HCT116 (cell line): Measurements from ENCODE around the gene SEMA7A. TPM values are rescaled to one million over a fixed set of nuclear protein-coding genes. Genes with fewer than 3 reads are reported as not detected.
A peak's percentile ranks its signal among the peaks of the same experiment; 100 is the strongest.

Experiments used
- ATAC-seq: fragments of 200-7000 bp; cut with Tn5 transposase; 2 replicates; pipeline ENCODE4 v1.9.1; 2020; ENCODE audit warnings: mild to moderate bottlenecking, moderate library complexity
- BruUV-seq: library from RNA; stranded (reverse); fragments of 400-500 nt; replicated peaks from 2 replicates; lab custom pipeline; 2021; lab: Mats Ljungman, UMichigan
- CTCF ChIA-PET: fragments of 300-600 bp; sonication (Branson Sonifier 250); formaldehyde crosslinking; loops from one replicate; lab custom pipeline; 2021; ENCODE audit warnings: antibody characterized with exemption; lab: Charles Lee
- POLR2A ChIA-PET: fragments of 300-600, 350-600 bp; sonication (Branson Sonifier 250); formaldehyde crosslinking; loops from one replicate; lab custom pipeline; 2021; ENCODE audit warnings: antibody characterized with exemption; lab: Charles Lee
- RAD21 ChIA-PET, 2 experiments: fragments of 300-600 bp; sonication (Branson Sonifier 250); formaldehyde crosslinking; loops; one replicate each; lab custom pipeline; 2023; ENCODE audit warnings: low total read pairs in 2 of 2; ENCODE audit not compliant: uncharacterized antibody in 2 of 2, unreplicated experiment in 2 of 2, low non-redundant PET in 1 of 2; lab: Charles Lee
- DNase-seq: peaks from one replicate; pipeline ENCODE4 v3.0.0-alpha.2; 2010; ENCODE audit warnings: low read depth, low spot score
- H2AFZ ChIP-seq: fragments of 200-600 bp; shearing (Covaris generic), sonication (generic); 2 replicates; pipeline ENCODE4 v1.6.1; 2017; ENCODE audit warnings: low read depth, mixed run types, mixed read lengths, antibody characterized with exemption, low read length; ENCODE audit not compliant: poor library complexity, severe bottlenecking
- H3K27ac ChIP-seq: 2 replicates; pipeline ENCODE4 v1.5.1; 2012; ENCODE audit warnings: low read depth, low read length
- H3K27me3 ChIP-seq: fragments of 200-600 bp; sonication (generic); 2 replicates; pipeline ENCODE4 v1.6.1; 2016; ENCODE audit warnings: mixed run types, low read length, mixed read lengths; ENCODE audit not compliant: insufficient read depth
- H3K36me3 ChIP-seq, 2 experiments: fragments of 200-500 bp in 1 of 2; fragments of 200-600 bp in 1 of 2; sonication (Bioruptor generic) in 1 of 2; sonication (generic) in 1 of 2; 2 replicates each; pipeline versions ENCODE4 v1.5.1 to v1.6.1; 2014 to 2016; ENCODE audit warnings: low read length in 2 of 2, inconsistent platforms in 1 of 2, mixed read lengths in 1 of 2, mixed run types in 1 of 2; ENCODE audit not compliant: insufficient read depth in 2 of 2, control insufficient read depth in 1 of 2
- H3K4me1 ChIP-seq, 2 experiments: fragments of 200-600 bp in 1 of 2; sonication (generic) in 1 of 2; 2 replicates each; pipeline versions ENCODE4 v1.5.1 to v1.6.1; 2012 to 2017; ENCODE audit warnings: low read length in 2 of 2, inconsistent platforms in 1 of 2, mild to moderate bottlenecking in 1 of 2, mixed read lengths in 1 of 2, mixed run types in 1 of 2, moderate library complexity in 1 of 2; ENCODE audit not compliant: insufficient read depth in 2 of 2, control insufficient read depth in 1 of 2
- H3K4me2 ChIP-seq: fragments of 200-600 bp; sonication (generic); 2 replicates; pipeline ENCODE4 v1.6.1; 2017; ENCODE audit warnings: mixed run types, low read length, mixed read lengths
- H3K4me3 ChIP-seq, 2 experiments: fragments of 200-600 bp in 1 of 2; sonication (generic) in 1 of 2; replicated peaks in 1 of 2; 2 replicates each; pipeline ENCODE4 v1.5.1; 2011 to 2016; ENCODE audit warnings: low read length in 2 of 2, control low read depth in 1 of 2, low read depth in 1 of 2, mild to moderate bottlenecking in 1 of 2, mixed read lengths in 1 of 2, mixed run types in 1 of 2
- H3K79me2 ChIP-seq: fragments of 200-600 bp; sonication (generic); 2 replicates; pipeline ENCODE4 v1.6.1; 2017; ENCODE audit warnings: mild to moderate bottlenecking, mixed run types, low read length, moderate library complexity, mixed read lengths; ENCODE audit not compliant: insufficient read depth
- H3K9ac ChIP-seq: fragments of 200-600 bp; sonication (generic); 2 replicates; pipeline ENCODE4 v1.6.1; 2016; ENCODE audit warnings: low read length, mixed read lengths
- H3K9me2 ChIP-seq: fragments of 200-600 bp; sonication (generic), shearing (Covaris generic); 2 replicates; pipeline ENCODE4 v1.6.1; 2017; ENCODE audit warnings: mixed run types, mild to moderate bottlenecking, moderate library complexity; ENCODE audit not compliant: insufficient read depth
- H3K9me3 ChIP-seq, 2 experiments: fragments of 200-500 bp in 1 of 2; fragments of 200-600 bp in 1 of 2; sonication (Bioruptor generic) in 1 of 2; sonication (generic) in 1 of 2; 2 replicates each; pipeline ENCODE4 v1.6.1; 2014 to 2017; ENCODE audit warnings: low read length in 2 of 2, mixed read lengths in 2 of 2, inconsistent platforms in 1 of 2, low read depth in 1 of 2, mild to moderate bottlenecking in 1 of 2, mixed run types in 1 of 2, moderate library complexity in 1 of 2; ENCODE audit not compliant: control insufficient read depth in 1 of 2, insufficient read depth in 1 of 2
- H4K20me1 ChIP-seq: fragments of 200-600 bp; sonication (generic), shearing (Covaris generic); 2 replicates; pipeline ENCODE4 v1.6.1; 2017; ENCODE audit warnings: mixed run types, mild to moderate bottlenecking, moderate library complexity; ENCODE audit not compliant: insufficient read depth
- EGR1 ChIP-seq: IDR thresholded peaks from 2 replicates; pipeline ENCODE4 v1.6.1; 2012; ENCODE audit warnings: low read depth
- EZH2 ChIP-seq: fragments of 200-600 bp; sonication (generic); IDR thresholded peaks from 2 replicates; pipeline ENCODE4 v1.6.1; 2017; ENCODE audit warnings: antibody characterized with exemption, mixed run types
- FOSL1 ChIP-seq: IDR thresholded peaks from 2 replicates; pipeline ENCODE4 v1.6.1; 2012; ENCODE audit warnings: low read depth
- JUND ChIP-seq: IDR thresholded peaks from 2 replicates; pipeline ENCODE4 v1.6.1; 2012
- POLR2A ChIP-seq: IDR thresholded peaks from 2 replicates; pipeline ENCODE4 v1.7.0; 2011; ENCODE audit warnings: borderline replicate concordance; ENCODE audit not compliant: insufficient read depth, insufficient read length; ENCODE audit errors: extremely low read depth
- POLR2AphosphoS5 ChIP-seq: IDR thresholded peaks from 2 replicates; pipeline ENCODE4 v1.6.1; 2011; ENCODE audit warnings: mild to moderate bottlenecking, low read depth, low read length, moderate library complexity
- REST ChIP-seq: IDR thresholded peaks from 2 replicates; pipeline ENCODE4 v1.6.1; 2012; ENCODE audit warnings: low read depth
- SIN3A ChIP-seq: IDR thresholded peaks from 2 replicates; pipeline ENCODE4 v1.6.1; 2012; ENCODE audit warnings: low read depth
- SP1 ChIP-seq: IDR thresholded peaks from 2 replicates; pipeline ENCODE4 v1.6.1; 2012; ENCODE audit warnings: low read depth
- SRF ChIP-seq: IDR thresholded peaks from 2 replicates; pipeline ENCODE4 v1.6.1; 2012; ENCODE audit warnings: low read depth
- TCF7L2 ChIP-seq: IDR thresholded peaks from 2 replicates; pipeline ENCODE4 v1.7.0; 2011; ENCODE audit warnings: borderline replicate concordance, inconsistent platforms; ENCODE audit not compliant: insufficient read depth, insufficient read length; ENCODE audit errors: extremely low read depth
- ZNF274 ChIP-seq: fragments of 200-500 bp; sonication (Bioruptor generic); IDR thresholded peaks from 2 replicates; pipeline ENCODE4 v1.6.1; 2014; ENCODE audit warnings: mild to moderate bottlenecking, low read depth, low read length, inconsistent platforms
- intact Hi-C: fragments of 100-400 bp; cut with micrococcal nuclease; formaldehyde crosslinking; loops from 2 replicates; pipeline ENCODE4 v1.10.0; 2022
- total RNA-seq: library from RNA; stranded (reverse); gene quantifications from one replicate; pipeline ENCODE4 v1.2.1, GENCODE V29; 2021; ENCODE audit not compliant: unreplicated experiment

The SEMA7A gene
- total RNA-seq, 1 experiment from 2014 or later, result 13.8 TPM

- H3K4me2 ChIP-seq, result peak overlapping the region; percentile 98
- CTCF ChIA-PET, result interaction anchor here (1.1 to 1.7 kb wide), 2 partner anchors 27 to 79 kb away, joined by 3 to 7 read pairs; no protein-coding TSS in a partner anchor
- peak overlapping the region; percentile 59 to 97 for H3K4me3 ChIP-seq
- H3K9me3 ChIP-seq, result no peaks in the 10 kb centered on the region
- peak overlapping the region; percentile 80 for H3K9ac ChIP-seq
- H3K9me2 ChIP-seq, result no peaks in the 10 kb centered on the region
- DNase-seq (no peak), ATAC-seq (no peak)
- intact Hi-C loops, result loop anchor here (1.0 to 2.0 kb wide), 2 partner anchors 29 to 152 kb away; no protein-coding TSS in a partner anchor
- H3K4me1 ChIP-seq, result peaks cover 3 to 14% of the 10 kb centered on the region in 2 experiments; a peak in 3 of 4 replicates
- POLR2A ChIA-PET, result interaction anchor here (1.8 kb wide), 1 partner anchor 12 kb away, joined by 7 read pairs; no protein-coding TSS in a partner anchor
- H3K27ac ChIP-seq, result peak overlapping the region; percentile 81; the same call in 1 of the 2 replicates
- peaks cover 0 to 2% of the 10 kb centered on the region in 2 experiments; a peak in 1 of 4 replicates for H3K36me3 ChIP-seq
- peak overlapping the region; percentile 92 for H2AFZ ChIP-seq
- TF ChIP-seq EGR1 (no peak), SIN3A (no peak), SRF (no peak), SP1 (no peak), TCF7L2 (no peak), JUND (no peak), POLR2AphosphoS5 (no peak), POLR2A (no peak), EZH2 (no peak), REST (no peak), ZNF274 (no peak), FOSL1 (no peak)
- no peaks in the 10 kb centered on the region for H3K27me3 ChIP-seq
- H4K20me1 ChIP-seq, result no peaks in the 10 kb centered on the region; the same call in 1 of the 2 replicates
- RAD21 ChIA-PET, result no interaction called here
- H3K79me2 ChIP-seq, result peaks cover 9% of the 10 kb centered on the region; the same call in 1 of the 2 replicates
- BruUV-seq, result no TSS peak
Observed at GRCh38 chr15:74461847-74462511, 28.2 kb upstream of the SEMA7A start.
